NCI-H2171 treated with DMSO at 0.1 percent for 48 hours (cell line): Measurements from ENCODE around the gene ASIC4.

Experiments
- DNase-seq: peaks from one replicate; lab custom pipeline; 2025; lab: John Stamatoyannopoulos, UW

Gene ASIC4

DNA sequence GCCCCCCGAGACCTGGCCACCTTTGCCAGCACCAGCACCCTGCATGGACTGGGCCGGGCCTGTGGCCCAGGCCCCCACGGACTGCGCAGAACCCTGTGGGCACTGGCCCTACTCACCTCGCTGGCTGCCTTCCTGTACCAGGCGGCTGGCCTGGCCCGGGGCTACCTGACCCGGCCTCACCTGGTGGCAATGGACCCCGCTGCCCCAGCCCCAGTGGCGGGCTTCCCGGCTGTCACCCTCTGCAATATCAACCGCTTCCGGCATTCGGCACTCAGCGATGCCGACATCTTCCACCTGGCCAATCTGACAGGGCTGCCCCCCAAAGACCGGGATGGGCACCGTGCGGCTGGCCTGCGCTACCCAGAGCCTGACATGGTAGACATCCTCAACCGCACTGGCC lies 554 bp downstream of the ASIC4 start:
- DNase-seq = no peak

GRCh38 chr2:219515874-219516629 lies 1.8 kb downstream of the ASIC4 start:
- DNase-seq = peak; percentile 12

- no peak for DNase-seq
These were observed 2.6 kb downstream of the ASIC4 start for GRCh38 chr2:219516888-219517287.

DNA sequence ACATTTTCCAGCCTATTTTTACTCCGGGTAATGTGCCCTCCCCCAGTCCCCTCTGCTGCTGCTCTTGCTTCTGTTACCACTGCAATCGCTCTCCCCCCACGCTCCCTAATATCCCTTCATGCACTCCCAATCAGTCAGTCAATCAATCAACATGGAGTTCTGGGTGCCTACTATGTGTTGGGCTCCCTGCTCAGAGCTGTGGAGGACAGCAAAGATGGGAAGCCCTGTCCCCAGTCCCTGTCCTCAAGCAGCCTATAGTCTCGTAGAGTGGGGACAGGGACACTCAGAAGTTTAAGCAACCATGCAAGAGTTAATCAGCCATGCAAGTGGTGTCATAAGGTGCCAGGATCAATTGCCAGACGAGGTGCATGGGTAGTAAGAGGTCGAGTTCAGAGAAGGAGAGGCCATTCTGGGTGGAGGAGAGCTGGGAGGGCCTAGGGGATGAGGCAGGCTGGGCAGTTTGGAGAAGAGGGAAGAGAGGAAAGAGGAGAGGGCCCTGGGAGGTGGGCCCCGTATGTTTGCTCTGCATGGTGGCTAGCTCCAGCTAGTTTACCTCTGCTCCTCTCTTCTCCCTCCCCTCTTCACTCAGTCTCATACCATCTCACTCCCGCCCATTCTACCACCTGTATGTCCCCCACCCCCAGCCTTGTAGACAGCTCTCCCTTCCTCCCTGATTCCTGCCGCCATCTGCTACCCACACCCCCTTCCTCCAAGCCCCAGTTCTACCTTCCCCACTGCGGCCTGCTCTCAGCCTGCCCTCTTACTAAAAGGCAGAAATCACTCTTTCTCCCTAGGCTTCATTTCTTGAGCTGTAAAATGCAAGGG lies 3.9 kb downstream of the ASIC4 start:
- DNase-seq = peak; percentile 86

- DNase-seq = no peak
These were observed 5.2 kb downstream of the ASIC4 start for GRCh38 chr2:219519526-219519916.

GRCh38 chr2:219520079-219520478 lies 5.8 kb downstream of the ASIC4 start:
- no peak for DNase-seq

- peak; percentile 44 for DNase-seq
These were observed 7.0 kb downstream of the ASIC4 start for GRCh38 chr2:219521066-219521880.

DNA sequence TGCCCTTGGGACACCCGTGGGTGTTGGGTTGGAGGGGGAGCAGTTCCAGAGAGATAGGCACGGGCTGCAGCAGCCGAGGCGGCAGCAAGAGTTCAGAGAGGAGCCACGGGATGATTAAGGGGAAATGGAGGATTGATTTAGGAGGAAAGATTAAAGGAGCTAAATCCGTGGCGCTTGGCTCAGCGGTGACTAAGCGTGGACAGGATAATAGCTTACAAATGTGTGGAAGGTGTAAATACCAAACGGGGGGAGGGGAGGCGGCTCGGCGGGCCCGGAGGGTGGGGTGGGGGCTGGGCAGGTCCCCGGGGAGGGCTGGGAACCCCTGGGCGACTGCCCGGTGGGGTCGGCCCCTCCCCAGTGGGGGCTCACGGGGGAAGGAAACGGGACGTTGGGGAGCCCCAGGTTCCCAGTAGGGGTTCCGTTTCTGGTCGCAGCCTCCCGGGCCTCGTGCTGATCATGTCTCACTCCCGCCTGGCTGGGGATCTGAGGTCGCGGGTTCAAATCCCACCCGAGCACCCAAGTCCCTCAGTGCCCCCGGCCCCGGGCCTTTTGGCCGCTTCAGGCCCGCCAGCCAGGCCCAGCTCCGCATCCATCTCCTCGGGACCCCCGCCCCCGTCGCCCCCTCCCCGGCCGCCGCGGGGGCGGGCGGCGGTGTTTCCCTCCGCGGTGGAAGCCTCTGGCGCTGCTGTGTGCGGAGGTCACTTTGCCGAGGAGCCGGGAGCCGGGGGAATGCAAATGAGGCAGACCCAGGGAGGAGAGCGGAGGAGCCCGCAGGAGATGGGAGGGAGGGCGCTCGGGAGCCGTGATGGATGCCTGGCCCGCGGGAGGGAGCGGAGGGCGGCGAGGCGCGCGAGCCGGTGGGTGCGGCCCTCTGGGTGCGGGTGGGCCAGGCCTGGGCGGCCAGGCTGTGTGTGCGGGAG lies 8.1 kb downstream of the ASIC4 start:
- DNase-seq = no peak

GRCh38 chr2:219523031-219523671 lies 8.9 kb downstream of the ASIC4 start:
- no peak for DNase-seq

DNA sequence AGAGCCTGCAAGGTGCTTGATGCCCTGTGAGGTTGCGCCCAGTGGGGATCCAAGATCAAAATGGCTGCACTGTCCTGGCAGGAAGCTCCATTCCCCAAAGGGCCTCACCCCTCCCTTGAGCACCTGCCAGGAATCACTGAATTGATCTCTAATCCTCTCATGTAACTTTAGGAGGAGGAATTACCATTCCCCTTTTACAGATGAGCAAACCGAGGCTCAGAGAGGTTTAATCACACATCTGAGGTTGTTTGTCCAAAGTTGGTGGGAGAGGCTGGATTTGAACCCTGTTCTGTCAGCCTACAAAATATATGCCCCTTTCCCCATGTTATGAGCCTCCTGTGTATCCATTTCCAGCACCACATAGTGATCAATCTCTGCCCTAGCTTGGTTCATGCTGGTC lies 10.5 kb downstream of the ASIC4 start:
- DNase-seq = no peak

- no peak for DNase-seq
These were observed 11.4 kb downstream of the ASIC4 start for GRCh38 chr2:219525533-219526232.

DNA sequence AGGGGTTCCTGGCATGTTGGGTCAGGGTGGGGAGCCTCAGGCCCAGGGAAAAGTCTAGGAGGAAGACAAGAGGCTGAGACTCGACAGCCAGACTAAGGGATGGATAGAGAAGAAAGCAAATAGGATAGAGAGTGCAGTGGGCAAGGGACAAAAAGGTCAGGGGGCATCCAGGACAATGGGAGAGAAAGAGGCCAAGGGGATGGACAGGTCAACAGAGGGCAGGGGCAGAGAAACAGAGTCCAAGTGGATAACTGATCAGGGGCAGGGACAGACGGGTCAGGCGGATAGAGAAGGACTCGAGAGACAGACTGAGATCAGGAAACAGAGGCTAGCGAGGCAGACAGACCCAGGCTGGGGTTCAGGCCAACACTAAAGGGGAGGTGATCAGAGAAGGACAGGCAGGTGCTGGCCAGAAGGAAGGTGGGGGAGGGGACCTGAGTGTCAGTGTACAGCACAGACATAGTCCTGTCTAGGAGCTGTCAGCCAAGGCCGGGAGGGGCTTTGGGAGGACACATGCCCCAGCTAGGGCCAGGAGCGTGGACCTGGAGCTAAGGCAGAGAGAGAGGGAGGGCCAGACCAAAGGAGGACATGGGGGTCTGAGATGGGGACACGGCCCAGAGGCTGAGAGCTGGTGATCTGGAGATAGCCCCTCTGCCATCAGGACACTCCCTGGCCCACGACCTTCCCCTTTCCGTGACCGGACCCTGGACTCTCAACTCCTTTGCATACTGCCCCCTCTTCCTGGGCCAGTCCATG lies 12.2 kb downstream of the ASIC4 start:
- DNase-seq = no peak

- no peak for DNase-seq
These were observed 12.8 kb downstream of the ASIC4 start for GRCh38 chr2:219527076-219527394.

DNA sequence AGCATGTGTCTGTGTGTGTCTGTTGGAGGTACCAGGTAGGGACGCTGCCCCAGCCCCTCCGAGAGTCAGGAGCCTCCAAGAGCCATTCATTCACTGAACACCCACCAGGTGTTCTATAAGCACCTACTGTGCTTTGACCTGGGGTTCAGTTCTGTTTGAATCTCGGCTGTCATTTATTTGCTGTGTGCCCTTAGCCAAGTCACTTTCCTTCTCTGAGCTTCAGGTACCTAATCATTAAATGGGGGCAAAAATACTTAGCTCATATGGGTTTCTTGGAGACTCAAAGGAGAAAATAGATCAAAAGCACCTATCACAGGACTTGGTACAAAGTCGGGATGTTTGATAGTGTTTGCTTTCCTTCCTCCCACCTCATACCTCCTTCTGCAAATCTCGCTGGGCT lies 13.2 kb downstream of the ASIC4 start:
- no peak for DNase-seq

DNA sequence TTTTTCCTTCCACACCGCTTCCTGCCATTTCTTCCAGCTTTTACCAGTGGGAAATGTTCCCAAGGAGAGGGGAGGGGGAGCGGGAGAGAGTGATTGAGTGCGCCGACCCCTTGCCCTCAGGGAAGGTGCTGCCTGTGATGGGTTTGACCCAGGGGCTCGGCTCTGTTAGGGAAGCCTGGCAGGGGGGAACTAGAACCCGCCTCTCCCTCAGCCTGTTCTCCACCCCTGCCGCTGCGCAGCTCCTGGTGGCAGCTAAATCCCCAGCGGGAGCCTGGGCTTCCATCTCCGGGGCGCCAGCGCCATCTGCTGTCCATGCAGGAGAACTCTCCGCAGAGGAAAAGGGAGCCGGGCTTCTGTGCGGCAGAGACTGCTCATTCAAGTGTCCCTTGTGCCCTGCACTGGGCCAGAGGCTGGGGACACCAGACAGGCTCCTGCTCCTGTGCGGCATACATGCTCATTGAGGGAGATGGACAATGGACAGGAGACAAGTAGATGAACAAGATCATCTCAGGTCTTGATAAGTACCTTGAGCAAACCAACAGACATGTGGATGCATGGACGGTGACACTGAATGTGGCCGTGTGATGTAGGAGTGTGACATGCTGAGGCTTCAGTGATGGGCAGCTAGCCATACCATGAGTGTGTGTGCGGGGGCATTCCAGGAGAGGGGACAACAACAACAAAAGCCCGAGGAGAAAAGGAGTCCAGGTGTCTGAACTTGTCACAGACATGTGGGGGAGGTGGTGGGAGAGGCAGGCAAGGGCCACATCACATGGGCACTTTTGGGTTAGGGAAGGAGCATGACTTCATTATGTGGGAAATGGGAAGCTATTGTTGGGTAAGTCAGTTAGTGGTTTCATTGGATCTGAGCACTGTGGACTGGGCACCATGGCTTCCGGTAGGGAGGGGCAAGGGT lies 16.0 kb downstream of the ASIC4 start:
- DNase-seq = peak; percentile 85

- no peak for DNase-seq
These were observed 17.5 kb downstream of the ASIC4 start for GRCh38 chr2:219531639-219532377.

DNA sequence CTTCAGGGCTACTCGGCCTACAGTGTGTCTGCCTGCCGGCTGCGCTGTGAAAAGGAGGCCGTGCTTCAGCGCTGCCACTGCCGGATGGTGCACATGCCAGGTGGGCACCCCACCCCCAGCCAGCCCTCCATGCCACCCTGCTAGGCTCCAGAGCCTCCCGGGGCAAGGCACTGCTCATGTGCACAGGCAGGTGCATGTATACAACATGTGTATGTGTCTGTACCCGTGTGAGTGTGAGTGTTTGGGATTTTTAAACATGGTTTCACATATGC lies 18.0 kb downstream of the ASIC4 start:
- DNase-seq = no peak
